Measurements from ENCODE around the gene EHBP1.

Gene EHBP1

GRCh38 chr2:63081404-63081803, 375.9 kb downstream of the EHBP1 start:
- no peak overlapping the region for H3K27ac ChIP-seq (ENCODE audit: low read length)
- no peaks in the 10 kb centered on the region for H3K9me3 ChIP-seq (ENCODE audit: insufficient read depth, low read depth, low read length)
- no peaks in the 10 kb centered on the region for H3K4me1 ChIP-seq (ENCODE audit: insufficient read depth, low read length)
- no peaks in the 10 kb centered on the region for H3K36me3 ChIP-seq (ENCODE audit: insufficient read depth, low read depth, low read length)
- no peaks in the 10 kb centered on the region for H3K27me3 ChIP-seq (ENCODE audit: insufficient read depth, low read length)
- H3K4me3 ChIP-seq (ENCODE audit: low read length) = no peak overlapping the region
- H3K9ac ChIP-seq (ENCODE audit: low read depth, low read length) = no peak overlapping the region

DNA sequence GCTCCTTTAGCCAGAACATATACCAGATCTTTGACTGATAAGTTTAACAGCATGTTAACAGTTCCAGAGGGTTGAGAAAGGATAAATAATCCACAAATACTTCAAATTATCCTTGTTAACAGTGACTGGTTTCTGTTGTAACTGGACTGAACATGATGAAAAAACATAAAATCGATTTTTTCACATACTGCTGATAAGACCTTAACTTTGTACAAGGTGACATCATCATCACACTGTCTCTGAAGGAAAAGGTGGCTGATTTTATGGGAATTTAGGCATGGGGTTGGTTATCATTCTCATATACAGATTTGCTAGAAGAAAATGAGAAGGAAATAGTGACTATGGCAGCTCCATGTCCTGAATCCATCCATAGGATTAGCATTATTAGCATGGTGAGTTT, 381.2 kb downstream of the EHBP1 start:
- no peak overlapping the region for H3K9ac ChIP-seq (ENCODE audit: low read depth, low read length)
- H3K36me3 ChIP-seq (ENCODE audit: insufficient read depth, low read depth, low read length) = no peaks in the 10 kb centered on the region
- H3K27me3 ChIP-seq (ENCODE audit: insufficient read depth, low read length) = no peaks in the 10 kb centered on the region
- H3K4me3 ChIP-seq (ENCODE audit: low read length) = no peak overlapping the region
- no peaks in the 10 kb centered on the region for H3K9me3 ChIP-seq (ENCODE audit: insufficient read depth, low read depth, low read length)
- H3K27ac ChIP-seq (ENCODE audit: low read length) = no peak overlapping the region
- no peaks in the 10 kb centered on the region for H3K4me1 ChIP-seq (ENCODE audit: insufficient read depth, low read length)

- H3K4me3 ChIP-seq (ENCODE audit: low read length) = no peak overlapping the region
- no peaks in the 10 kb centered on the region for H3K27me3 ChIP-seq (ENCODE audit: insufficient read depth, low read length)
- no peaks in the 10 kb centered on the region for H3K9me3 ChIP-seq (ENCODE audit: insufficient read depth, low read depth, low read length)
Observed at GRCh38 chr2:63092401-63092800, 386.9 kb downstream of the EHBP1 start.

DNA sequence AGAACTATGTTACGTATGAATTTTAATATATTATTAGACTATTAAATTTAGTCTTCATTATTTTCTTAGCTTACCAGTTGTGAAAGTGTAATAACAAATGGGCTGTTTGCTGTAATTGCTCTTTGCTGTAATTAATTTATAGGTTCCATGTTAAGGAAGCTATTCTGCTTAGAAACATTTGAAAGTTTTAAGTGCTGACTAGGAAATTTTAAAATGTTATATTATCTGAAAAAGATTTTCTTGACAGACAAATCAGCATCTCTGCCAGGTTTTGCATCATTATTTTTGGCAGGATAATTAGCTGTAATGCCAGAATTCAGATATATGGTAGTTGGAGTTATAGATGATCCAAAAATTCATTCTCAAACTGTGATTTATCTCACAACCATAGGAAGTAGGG, 387.3 kb downstream of the EHBP1 start:
- peaks cover 4% of the 10 kb centered on the region for H3K4me1 ChIP-seq (ENCODE audit: insufficient read depth, low read length)
- H3K9ac ChIP-seq (ENCODE audit: low read depth, low read length) = no peak overlapping the region
- H3K27ac ChIP-seq (ENCODE audit: low read length) = no peak overlapping the region
- H3K4me3 ChIP-seq (ENCODE audit: low read length) = no peak overlapping the region
- no peaks in the 10 kb centered on the region for H3K36me3 ChIP-seq (ENCODE audit: insufficient read depth, low read depth, low read length)
- H3K27me3 ChIP-seq (ENCODE audit: insufficient read depth, low read length) = no peaks in the 10 kb centered on the region
- no peaks in the 10 kb centered on the region for H3K9me3 ChIP-seq (ENCODE audit: insufficient read depth, low read depth, low read length)

More at GRCh38 chr2:63092401-63092800, 386.9 kb downstream of the EHBP1 start:
- Histone ChIP-seq H3K27ac (ENCODE audit: low read length) (no peak overlapping the region), H3K4me1 (ENCODE audit: insufficient read depth, low read length) (peaks cover 4% of the 10 kb centered on the region), H3K36me3 (ENCODE audit: insufficient read depth, low read depth, low read length) (no peaks in the 10 kb centered on the region), H3K9ac (ENCODE audit: low read depth, low read length) (no peak overlapping the region)

DNA sequence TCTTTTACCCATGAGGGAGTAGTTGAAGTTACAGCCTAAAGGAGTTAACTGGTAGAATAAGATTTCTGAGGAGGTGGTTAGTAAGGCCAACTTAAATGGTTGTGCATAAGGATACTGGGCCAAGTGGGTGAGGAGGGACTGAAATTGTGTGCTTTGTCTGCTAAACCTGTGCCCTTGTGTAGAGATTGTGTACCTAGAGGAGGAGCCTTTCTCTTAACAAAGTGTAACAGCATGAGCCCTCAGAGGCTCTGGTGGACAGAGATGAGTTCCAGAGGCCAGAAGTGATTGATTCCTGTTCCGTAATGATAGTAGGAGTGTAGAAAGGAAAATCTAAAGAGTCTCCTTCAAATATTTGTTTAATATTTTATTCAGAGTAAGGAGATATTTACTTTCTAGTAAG, 388.0 kb downstream of the EHBP1 start:
- Histone ChIP-seq H3K9me3 (ENCODE audit: insufficient read depth, low read depth, low read length) (no peaks in the 10 kb centered on the region), H3K27me3 (ENCODE audit: insufficient read depth, low read length) (no peaks in the 10 kb centered on the region), H3K9ac (ENCODE audit: low read depth, low read length) (no peak overlapping the region), H3K27ac (ENCODE audit: low read length) (no peak overlapping the region), H3K4me1 (ENCODE audit: insufficient read depth, low read length) (peaks cover 4% of the 10 kb centered on the region), H3K36me3 (ENCODE audit: insufficient read depth, low read depth, low read length) (no peaks in the 10 kb centered on the region), H3K4me3 (ENCODE audit: low read length) (no peak overlapping the region)

Measured in iPS-20b (cell line).